GM12875 (cell line): ENCODE data around the gene FRAS1.
"Not testable (repeated sequence)": the region's sequence is repeated elsewhere in the genome, so short reads cannot be mapped to it uniquely, and the experiment has no call there.

Source experiments
- H3K4me3 ChIP-seq: one replicate; pipeline ENCODE4 v1.5.1; 2011; ENCODE audit warnings: low read depth, low read length, control low read depth
- TF ChIP-seq, protein P1 (sequence below): IDR thresholded peaks from 2 replicates; pipeline ENCODE4 v1.5.1; 2011; ENCODE audit warnings: low read depth, mild to moderate bottlenecking, control low read depth, inconsistent platforms, low read length, moderate library complexity, borderline replicate concordance; ENCODE audit not compliant: insufficient read depth

The FRAS1 gene

DNA sequence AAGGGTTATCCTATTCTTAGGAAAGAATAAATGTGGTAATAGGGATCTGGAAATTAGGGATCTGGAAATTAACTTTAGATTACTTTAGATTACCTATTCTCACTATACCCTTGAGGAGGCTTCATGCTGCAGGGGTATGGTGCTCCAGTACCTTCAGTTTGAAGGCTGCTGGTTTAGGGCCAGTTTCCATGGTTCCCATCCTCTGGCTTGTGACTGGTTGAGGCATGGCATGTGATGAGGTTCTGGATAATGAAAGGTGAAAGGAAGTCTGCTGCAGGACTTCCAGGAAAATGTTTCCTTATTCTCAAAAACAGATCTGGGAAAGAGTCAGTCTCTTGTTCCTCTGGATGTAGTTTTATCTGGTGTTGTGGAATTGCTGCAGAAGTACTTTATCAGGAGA, 25.9 kb downstream of the FRAS1 start:
- TF ChIP-seq, protein P1, sequence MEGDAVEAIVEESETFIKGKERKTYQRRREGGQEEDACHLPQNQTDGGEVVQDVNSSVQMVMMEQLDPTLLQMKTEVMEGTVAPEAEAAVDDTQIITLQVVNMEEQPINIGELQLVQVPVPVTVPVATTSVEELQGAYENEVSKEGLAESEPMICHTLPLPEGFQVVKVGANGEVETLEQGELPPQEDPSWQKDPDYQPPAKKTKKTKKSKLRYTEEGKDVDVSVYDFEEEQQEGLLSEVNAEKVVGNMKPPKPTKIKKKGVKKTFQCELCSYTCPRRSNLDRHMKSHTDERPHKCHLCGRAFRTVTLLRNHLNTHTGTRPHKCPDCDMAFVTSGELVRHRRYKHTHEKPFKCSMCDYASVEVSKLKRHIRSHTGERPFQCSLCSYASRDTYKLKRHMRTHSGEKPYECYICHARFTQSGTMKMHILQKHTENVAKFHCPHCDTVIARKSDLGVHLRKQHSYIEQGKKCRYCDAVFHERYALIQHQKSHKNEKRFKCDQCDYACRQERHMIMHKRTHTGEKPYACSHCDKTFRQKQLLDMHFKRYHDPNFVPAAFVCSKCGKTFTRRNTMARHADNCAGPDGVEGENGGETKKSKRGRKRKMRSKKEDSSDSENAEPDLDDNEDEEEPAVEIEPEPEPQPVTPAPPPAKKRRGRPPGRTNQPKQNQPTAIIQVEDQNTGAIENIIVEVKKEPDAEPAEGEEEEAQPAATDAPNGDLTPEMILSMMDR: no peak
- H3K4me3 ChIP-seq: no peak overlapping the region

DNA sequence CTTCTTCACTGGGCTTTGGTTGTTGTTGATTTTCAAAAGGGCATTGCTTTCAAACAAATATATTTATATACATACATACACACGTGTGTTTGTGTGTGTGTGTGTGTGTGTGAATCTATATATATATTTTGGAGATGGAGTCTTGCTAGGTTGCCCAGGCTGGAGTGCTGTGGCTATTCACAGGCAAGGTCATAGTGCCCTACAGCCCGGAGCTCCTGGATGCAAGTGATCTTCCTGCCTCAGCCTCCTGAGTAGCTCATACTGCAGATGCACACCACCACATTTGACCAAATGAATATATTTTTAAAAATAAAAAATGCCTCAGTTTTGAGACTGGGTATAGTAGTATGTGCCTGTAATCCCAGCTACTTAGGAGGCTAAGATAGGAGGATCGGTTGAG, 34.4 kb downstream of the FRAS1 start:
- TF ChIP-seq, protein P1: no peak
- no peak overlapping the region for H3K4me3 ChIP-seq

- not testable (repeated sequence) for H3K4me3 ChIP-seq
Measured at GRCh38 chr4:78092350-78092749, 35.2 kb downstream of the FRAS1 start.

GRCh38 chr4:78092850-78093249, 35.7 kb downstream of the FRAS1 start:
- H3K4me3 ChIP-seq: no peak overlapping the region
- TF ChIP-seq, protein P1: no peak

GRCh38 chr4:78095081-78095480, 38.0 kb downstream of the FRAS1 start:
- TF ChIP-seq, protein P1: no peak
- no peak overlapping the region for H3K4me3 ChIP-seq

- H3K4me3 ChIP-seq: no peak overlapping the region
- TF ChIP-seq, protein P1: no peak
Measured at GRCh38 chr4:78099058-78099457, 41.9 kb downstream of the FRAS1 start.

- TF ChIP-seq, protein P1: no peak
- H3K4me3 ChIP-seq: no peak overlapping the region
Measured at GRCh38 chr4:78100060-78100459, 42.9 kb downstream of the FRAS1 start.

GRCh38 chr4:78119698-78120097, 62.6 kb downstream of the FRAS1 start:
- TF ChIP-seq, protein P1: no peak
- H3K4me3 ChIP-seq: no peak overlapping the region
